Breast epithelium (tissue), 4 donors: Measurements from ENCODE around the gene DEPP1. TPM values are rescaled to one million over a fixed set of nuclear protein-coding genes. Genes with fewer than 3 reads are reported as not detected.
"Not testable (repeated sequence)": the region's sequence is repeated elsewhere in the genome, so short reads cannot be mapped to it uniquely, and the experiment has no call there.

ENCODE experiments used
- DNase-seq, 2 donors: peaks; one replicate each; pipeline ENCODE4 v3.0.0-alpha.2; 2019; ENCODE audit warnings: low spot score in 2 of 2
- H3K27ac ChIP-seq, 2 donors: fragments of 200-600 bp; sonication (generic) in 1 of 2; one replicate each; pipeline ENCODE4 v1.5.1; 2016 to 2019; ENCODE audit warnings: mild to moderate bottlenecking in 1 of 2
- H3K27me3 ChIP-seq, 2 donors: fragments of 200-600 bp; sonication (generic) in 1 of 2; one replicate each; pipeline versions ENCODE4 v1.5.1 to v1.6.0; 2017 to 2019; ENCODE audit warnings: control low read depth in 1 of 2, mild to moderate bottlenecking in 1 of 2
- H3K36me3 ChIP-seq: fragments of 200-600 bp; one replicate; pipeline ENCODE4 v1.5.1; 2019
- H3K4me1 ChIP-seq, 2 donors: fragments of 200-600 bp; sonication (generic); one replicate each; pipeline ENCODE4 v1.5.1; 2016 to 2019; ENCODE audit warnings: control low read depth in 1 of 2
- H3K4me3 ChIP-seq, 3 donors: fragments of 200-600 bp; sonication (generic); 1 replicate in 2 of 3; 2 replicates in 1 of 3; pipeline ENCODE4 v1.5.1; 2016 to 2019; ENCODE audit warnings: mild to moderate bottlenecking in 3 of 3, moderate library complexity in 2 of 3
- H3K9me3 ChIP-seq, 2 donors: fragments of 200-600 bp; sonication (generic) in 1 of 2; one replicate each; pipeline ENCODE4 v1.5.1; 2016 to 2019; ENCODE audit warnings: control low read depth in 1 of 2
- POLR2A ChIP-seq: fragments of 450-650 bp; IDR thresholded peaks from one replicate; pipeline ENCODE4 v1.6.1; 2016; ENCODE audit warnings: antibody characterized with exemption, mild to moderate bottlenecking, moderate library complexity
- POLR2AphosphoS5 ChIP-seq, 3 donors: sonication (generic); formaldehyde crosslinking; IDR thresholded peaks; one replicate each; pipeline ENCODE4 v1.6.1; 2017; ENCODE audit warnings: antibody characterized with exemption in 3 of 3
- intact Hi-C: fragments of 100-400 bp; cut with DNase I; formaldehyde crosslinking; loops from one replicate; pipeline ENCODE4 v1.15.1; 2023; ENCODE audit warnings: low total_unique reads
- total RNA-seq, 3 donors: library from RNA; depleted of rRNA; stranded (reverse); fragments of >200 nt; gene quantifications; one replicate each; pipeline ENCODE4 v1.1.0, GENCODE V29; 2016
- TF ChIP-seq, protein P1 (sequence below), 3 donors: fragments of 450-650 bp; IDR thresholded peaks; one replicate each; pipeline ENCODE4 v1.5.1; 2016 to 2017; ENCODE audit warnings: antibody characterized with exemption in 3 of 3, mild to moderate bottlenecking in 3 of 3, moderate library complexity in 3 of 3

Gene DEPP1, protein sequence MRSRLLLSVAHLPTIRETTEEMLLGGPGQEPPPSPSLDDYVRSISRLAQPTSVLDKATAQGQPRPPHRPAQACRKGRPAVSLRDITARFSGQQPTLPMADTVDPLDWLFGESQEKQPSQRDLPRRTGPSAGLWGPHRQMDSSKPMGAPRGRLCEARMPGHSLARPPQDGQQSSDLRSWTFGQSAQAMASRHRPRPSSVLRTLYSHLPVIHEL
- 1,000 to 10,000 TPM in 1 of 3 donors, 100 to 1,000 TPM in 2; 139 to 2,057 (median 460) TPM for total RNA-seq

DNA sequence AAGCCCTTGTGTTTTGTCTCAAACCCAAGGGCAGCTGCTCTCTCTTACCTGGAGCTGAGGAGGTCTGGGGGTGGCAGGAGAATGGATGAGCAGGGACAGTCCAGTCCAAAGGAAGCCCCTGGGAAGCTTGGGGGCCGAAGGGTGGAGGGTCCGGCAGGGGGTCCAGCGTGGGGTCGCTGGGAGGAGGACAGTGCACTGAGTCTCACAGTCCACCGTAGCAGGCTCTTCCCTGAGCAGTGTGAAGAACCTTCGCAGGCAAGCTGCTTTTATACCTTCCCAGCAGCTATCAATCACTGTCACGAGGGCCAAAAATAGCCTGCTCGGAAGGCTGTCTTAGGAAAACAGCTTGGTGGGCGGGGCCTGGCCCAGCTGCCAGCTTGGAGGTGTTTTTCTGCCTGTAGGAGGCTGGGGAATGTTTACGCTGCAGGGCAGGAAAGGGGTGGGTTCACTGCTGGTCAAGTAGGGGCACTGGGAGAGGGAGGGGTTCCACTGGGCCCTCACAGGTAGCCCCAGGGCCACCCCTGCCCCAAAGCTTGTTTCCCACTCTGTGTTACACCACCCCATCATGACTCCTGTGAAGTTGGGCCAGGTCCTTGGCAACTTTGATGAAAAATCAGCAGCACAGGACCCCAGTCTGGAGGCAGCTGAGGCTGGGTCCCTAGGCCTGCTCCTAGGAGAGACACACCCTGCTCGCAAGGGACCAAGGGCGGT is at the start of gene DEPP1:
Gene DEPP1, minus strand, starts transcription at position 240 of the 711 bp plus-strand sequence. CDS start 779 bp downstream, outside the sequence.
- Histone ChIP-seq H3K4me1 (peaks cover 16 to 30% of the 10 kb centered on the region in 2 donors), H3K36me3 (no peaks in the 10 kb centered on the region), H3K27ac (peak within 1 kb of the TSS; percentile 95), H3K9me3 (no peaks in the 10 kb centered on the region), H3K4me3 (peak within 1 kb of the TSS; percentile 69 to 82 (median 74)), H3K27me3 (no peaks in the 10 kb centered on the region)
- TF ChIP-seq, protein P1, sequence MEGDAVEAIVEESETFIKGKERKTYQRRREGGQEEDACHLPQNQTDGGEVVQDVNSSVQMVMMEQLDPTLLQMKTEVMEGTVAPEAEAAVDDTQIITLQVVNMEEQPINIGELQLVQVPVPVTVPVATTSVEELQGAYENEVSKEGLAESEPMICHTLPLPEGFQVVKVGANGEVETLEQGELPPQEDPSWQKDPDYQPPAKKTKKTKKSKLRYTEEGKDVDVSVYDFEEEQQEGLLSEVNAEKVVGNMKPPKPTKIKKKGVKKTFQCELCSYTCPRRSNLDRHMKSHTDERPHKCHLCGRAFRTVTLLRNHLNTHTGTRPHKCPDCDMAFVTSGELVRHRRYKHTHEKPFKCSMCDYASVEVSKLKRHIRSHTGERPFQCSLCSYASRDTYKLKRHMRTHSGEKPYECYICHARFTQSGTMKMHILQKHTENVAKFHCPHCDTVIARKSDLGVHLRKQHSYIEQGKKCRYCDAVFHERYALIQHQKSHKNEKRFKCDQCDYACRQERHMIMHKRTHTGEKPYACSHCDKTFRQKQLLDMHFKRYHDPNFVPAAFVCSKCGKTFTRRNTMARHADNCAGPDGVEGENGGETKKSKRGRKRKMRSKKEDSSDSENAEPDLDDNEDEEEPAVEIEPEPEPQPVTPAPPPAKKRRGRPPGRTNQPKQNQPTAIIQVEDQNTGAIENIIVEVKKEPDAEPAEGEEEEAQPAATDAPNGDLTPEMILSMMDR (IDR thresholded peaks at IDR 0.05) = peak; percentile 14 to 44 (median 15)
- TF ChIP-seq POLR2A (peak; percentile 100), POLR2AphosphoS5 (IDR thresholded peaks at IDR 0.05) (peak; percentile 99 to 100 (median 100))
- DNase-seq = peak; percentile 94 to 96
- intact Hi-C loops = no loop called here

DNA sequence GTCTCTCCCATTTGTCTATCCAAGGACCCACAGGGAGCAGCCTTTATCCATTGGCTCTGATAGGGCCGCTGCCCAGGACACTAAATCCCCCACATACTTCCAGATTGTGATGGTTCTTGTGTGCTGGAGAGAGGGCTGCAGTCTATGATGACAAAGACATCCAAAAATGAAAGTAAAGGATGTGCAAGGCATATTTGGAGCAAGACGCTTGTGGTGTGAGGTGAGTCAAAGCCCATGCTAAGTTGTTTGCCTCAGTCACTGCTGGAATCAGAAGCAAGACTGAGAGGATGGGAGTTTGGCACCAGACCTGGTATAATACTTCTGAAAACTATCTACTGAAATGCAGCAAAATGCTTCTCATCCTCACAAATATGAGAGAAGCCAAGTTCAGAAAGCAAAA is 44.8 kb upstream of the DEPP1 start:
- intact Hi-C loops = no loop called here
- TF ChIP-seq POLR2A (no peak), POLR2AphosphoS5 (IDR thresholded peaks at IDR 0.05) (no peak)
- TF ChIP-seq, protein P1 (IDR thresholded peaks at IDR 0.05) = no peak

DNA sequence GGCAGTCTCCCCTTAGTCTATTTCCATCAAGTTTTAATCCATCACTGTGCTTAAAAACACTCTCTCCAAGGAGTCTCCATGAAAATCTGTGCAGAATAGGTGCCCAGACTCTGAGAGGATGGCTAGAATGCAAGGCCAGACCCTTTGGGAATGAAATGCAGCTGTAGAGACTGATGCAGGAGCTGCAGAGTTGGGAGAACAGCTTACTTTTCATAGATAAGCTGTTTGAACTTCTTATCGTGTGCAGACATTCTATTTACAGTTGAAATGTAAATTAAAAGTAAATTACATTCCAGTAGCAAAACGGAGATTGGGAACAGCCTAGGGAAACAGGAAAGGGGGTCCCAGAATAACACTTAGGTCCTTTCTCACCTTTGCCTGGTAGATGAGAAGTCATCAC is 37.0 kb upstream of the DEPP1 start:
- no peaks in the 10 kb centered on the region for H3K27me3 ChIP-seq
- no peaks in the 10 kb centered on the region for H3K36me3 ChIP-seq
- TF ChIP-seq, protein P1 (IDR thresholded peaks at IDR 0.05) = no peak
- TF ChIP-seq POLR2AphosphoS5 (IDR thresholded peaks at IDR 0.05) (no peak), POLR2A (no peak)
- H3K9me3 ChIP-seq = no peaks in the 10 kb centered on the region
- H3K27ac ChIP-seq = no peak overlapping the region
- H3K4me3 ChIP-seq = no peak overlapping the region
- H3K4me1 ChIP-seq = no peaks in the 10 kb centered on the region
- intact Hi-C loops = no loop called here
- no peak for DNase-seq

More for the DNA sequence above, 44.8 kb upstream of the DEPP1 start:
- no peak for DNase-seq
- Histone ChIP-seq H3K4me3 (no peak overlapping the region), H3K27me3 (no peaks in the 10 kb centered on the region), H3K4me1 (no peaks in the 10 kb centered on the region), H3K27ac (no peak overlapping the region), H3K36me3 (no peaks in the 10 kb centered on the region), H3K9me3 (peaks cover 0 to 21% of the 10 kb centered on the region in 2 donors)

DNA sequence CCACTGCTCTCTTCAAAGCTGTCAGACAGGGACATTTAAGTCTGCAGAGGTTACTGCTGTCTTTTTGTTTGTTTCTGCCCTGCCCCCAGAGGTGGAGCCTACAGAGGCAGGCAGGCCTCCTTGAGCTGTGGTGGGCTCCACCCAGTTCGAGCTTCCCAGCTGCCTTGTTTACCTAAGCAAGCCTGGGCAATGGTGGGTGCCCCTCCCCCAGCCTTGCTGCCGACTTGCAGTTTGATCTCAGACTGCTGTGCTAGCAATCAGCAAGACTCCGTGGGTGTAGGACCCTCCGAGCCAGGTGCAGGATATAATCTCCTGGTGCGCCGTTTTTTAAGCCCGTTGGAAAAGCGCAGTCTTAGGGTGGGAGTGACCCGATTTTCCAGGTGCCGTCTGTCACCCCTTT is 35.9 kb upstream of the DEPP1 start:
- H3K4me3 ChIP-seq, H3K9me3 ChIP-seq, H3K4me1 ChIP-seq, H3K27me3 ChIP-seq, H3K27ac ChIP-seq, DNase-seq, intact Hi-C loops, H3K36me3 ChIP-seq: not testable (repeated sequence)

DNA sequence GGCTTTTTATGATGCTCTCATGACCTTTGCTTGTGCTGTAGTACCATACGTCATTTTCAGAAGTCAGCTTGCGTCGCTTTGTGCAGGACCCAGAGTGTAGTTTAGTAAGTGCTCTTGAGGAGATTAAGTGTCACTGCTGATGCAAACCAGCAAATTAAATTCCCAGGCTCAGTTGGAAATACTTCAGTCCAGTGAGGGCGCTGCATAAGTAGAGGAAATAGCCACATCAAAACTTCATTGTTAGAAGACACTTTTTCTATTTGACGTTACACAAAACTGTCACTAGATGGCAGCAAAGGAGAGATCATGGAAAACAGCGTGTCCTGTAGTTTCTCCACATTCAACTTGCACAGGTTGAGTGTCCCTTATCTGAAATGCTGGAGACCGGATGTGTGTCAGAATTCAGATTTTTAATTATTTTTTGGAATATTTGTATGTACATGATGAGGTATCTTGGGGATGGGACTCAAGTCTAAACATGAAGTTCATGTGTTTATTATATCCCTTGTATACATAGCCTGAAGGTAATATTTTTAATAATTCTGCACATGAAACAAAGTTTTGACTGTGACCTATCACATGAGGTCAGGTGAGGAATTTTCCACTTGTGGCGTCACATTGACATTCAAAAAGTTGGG is 30.0 kb upstream of the DEPP1 start:
- no peak overlapping the region for H3K27ac ChIP-seq
- no peak overlapping the region for H3K4me3 ChIP-seq
- intact Hi-C loops = no loop called here
- DNase-seq = no peak
- no peak for TF ChIP-seq POLR2AphosphoS5 (IDR thresholded peaks at IDR 0.05)
- TF ChIP-seq POLR2A = no peak
- TF ChIP-seq, protein P1 (IDR thresholded peaks at IDR 0.05) = peak; percentile 42 to 84 (median 83)
- no peaks in the 10 kb centered on the region for H3K9me3 ChIP-seq
- no peaks in the 10 kb centered on the region for H3K27me3 ChIP-seq
- H3K36me3 ChIP-seq = no peaks in the 10 kb centered on the region
- no peaks in the 10 kb centered on the region for H3K4me1 ChIP-seq
